Renal cortical epithelial cell (primary cell): Measurements from ENCODE around the gene ANKS1B. TPM values are rescaled to one million over a fixed set of nuclear protein-coding genes. Genes with fewer than 3 reads are reported as not detected.
"Not testable (repeated sequence)": the region's sequence is repeated elsewhere in the genome, so short reads cannot be mapped to it uniquely, and the experiment has no call there.

ENCODE experiments used
- DNase-seq: peaks from one replicate; pipeline ENCODE4 v3.0.0-alpha.2; 2011; ENCODE audit warnings: low read depth
- total RNA-seq: library from RNA; depleted of rRNA; stranded (reverse); fragments of >200 nt; gene quantifications from 2 replicates; pipeline ENCODE4 v1.2.3, GENCODE V29; 2014

ANKS1B gene
- total RNA-seq, 1 donor from 2014 or later = 6.9 TPM

DNA sequence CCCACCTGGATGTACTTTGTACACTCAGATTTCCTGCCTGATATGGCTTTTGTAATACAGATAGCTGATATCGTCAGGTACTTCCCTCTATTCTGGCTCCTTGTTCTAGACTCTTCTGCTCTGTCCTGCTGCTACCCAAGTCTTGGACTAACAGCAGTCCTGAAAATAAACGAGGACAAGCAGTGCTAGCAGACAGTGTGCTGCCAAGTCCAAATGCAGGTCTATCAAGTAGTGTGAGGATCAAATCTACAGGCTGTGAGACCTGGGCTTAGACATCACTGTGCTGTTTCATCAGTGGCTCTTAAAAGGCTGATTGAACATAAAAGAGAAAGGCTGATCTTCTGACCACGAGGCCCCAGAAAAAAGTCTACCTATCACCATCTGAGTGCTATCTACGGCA is 921.6 kb downstream of the ANKS1B start:
- DNase-seq = no peak

DNA sequence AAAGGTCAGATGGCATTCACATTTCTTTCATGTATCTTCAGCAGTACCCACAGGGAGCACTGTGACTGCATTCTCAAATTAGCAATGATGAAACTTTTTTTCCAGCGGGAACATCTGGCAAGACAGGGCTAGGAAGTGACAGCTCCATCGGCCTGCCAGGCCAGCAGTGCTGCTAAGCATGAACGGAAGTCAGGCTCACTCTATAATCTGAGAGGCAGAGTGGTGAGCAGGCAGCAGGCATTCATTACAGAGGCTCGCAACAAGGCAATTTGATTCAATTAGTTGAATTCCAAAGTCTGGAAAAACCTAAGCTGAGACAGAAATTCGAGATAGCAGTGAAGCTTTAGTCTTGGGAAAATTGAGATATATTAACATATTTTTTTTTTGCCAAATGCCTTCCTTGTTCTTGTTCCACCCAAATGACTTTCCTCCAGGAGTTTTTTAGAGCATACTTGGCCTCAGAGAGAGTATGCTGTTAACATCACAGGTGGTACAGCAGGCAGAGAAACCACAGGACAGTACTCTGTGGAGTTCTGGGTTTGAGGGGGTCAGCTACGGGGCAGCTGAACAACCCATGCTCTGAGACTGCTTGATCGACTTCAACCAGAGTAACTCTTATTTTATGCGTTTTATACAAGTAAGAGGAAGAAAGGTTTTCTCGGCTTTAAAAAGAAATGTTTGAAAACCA is 924.8 kb downstream of the ANKS1B start:
- peak; percentile 17 for DNase-seq

DNA sequence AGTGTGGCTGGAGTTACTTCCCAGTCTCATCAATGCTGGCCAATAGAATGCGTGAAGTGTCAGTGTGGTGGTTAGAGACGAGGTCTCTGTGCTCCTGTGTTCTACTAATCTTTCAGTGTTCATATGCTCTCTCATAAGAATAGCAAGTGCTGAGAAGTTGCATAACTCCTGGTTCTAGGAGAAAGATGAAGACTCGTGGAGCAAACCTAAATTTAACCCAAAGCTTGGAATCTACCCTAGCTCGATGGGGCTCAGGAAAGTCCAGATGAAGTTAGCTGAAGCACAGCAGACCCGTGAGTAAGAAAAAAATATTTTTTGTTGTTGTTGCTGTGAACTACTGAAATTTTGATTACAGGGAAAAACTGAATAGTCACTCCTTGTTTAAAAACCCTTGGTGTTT is 927.1 kb downstream of the ANKS1B start:
- no peak for DNase-seq

DNA sequence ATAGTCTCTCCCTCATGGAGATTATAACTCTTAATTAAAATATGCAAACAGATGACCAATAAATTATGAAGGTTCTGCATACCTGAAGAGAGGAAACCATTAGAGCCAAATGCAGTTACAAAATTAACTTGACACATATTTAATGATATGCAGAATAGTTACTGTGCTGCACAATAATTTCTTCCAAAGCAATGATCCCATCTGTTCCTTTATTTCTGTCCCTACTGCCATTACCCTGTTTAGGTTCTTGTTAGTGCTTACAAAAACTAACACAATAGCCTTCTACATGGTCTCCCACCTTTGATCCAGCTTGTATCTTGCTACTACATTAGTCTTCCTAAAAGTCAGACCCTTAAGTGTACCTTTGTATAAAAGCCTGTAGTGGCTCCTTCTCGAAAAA is 928.5 kb downstream of the ANKS1B start:
- no peak for DNase-seq

DNA sequence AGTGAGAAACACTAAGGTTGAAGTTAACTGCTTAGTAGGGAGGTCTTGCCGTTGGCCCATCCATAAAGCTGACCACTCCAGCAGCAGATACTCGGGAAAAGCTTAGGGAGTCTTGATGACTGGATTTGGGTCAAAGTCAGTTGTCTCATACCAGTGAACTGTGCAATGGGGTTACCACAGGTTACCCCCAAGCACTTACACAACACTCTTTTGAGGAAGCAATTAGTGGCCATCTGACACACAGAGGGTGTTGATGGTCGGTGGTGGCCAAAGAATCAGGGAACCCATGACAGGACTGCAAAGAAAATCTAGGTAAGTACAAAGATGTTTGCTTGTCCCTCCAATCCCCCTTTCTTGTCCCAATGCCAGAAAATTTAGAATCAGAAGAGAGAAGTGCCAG is 929.4 kb downstream of the ANKS1B start:
- DNase-seq = no peak

DNA sequence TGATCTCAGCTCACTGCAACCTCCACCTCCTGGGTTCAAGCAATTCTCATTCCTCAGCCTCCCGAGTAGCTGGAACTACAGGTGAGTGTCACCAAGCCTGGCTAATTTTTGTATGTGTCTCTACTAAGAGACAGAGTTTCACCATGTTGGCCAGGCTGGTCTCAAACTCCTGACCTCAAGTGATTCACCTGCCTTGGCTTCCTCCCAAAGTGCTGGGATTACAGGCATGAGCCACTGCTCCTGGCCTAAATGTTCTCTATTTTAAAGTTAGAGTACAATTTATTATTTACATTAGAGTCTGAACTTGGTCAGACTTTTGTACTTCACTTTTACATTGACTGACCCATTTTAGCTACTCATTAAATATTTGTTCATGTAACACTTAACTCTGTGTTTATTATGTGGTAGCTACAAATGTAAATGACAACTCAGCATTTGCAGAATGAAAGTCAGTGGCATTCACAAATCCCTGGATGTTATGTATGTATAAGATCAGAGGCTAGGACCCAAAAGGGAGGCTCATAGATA is 930.1 kb downstream of the ANKS1B start:
- DNase-seq = peak; percentile 6

DNA sequence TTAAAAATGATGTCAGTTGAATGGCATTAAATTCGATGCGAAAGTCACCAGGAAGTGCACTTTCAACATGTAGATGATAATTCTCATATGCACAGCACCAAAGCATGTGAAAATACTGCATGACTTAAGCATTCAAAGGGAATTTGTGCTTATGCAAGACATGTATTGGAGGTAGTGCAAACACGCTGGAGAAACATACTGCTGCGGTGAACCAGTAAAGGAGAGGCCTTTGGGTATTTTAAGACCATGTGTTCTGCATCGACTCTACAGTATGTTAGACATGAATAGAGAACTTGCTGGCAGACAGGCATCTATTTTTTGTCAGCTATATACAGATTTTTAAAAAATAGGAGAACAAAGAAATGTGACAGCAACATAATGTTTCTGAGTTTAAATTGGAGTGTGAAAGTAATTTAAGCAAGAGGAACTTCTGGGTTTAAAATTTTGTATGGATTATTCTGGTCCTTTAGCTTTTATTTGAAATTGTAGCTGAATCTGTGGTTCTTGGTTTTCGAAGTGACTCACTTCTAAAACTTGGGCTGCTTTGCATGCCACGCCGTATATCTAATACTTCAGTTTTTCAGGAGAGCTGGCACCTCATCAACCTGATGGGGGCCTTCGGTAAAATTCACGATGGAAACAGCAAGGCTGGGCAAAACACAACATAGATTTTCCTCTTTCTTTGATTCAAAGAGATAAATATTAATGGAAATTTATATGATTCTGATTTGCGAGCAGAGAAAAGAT is 930.9 kb downstream of the ANKS1B start:
- no peak for DNase-seq

DNA sequence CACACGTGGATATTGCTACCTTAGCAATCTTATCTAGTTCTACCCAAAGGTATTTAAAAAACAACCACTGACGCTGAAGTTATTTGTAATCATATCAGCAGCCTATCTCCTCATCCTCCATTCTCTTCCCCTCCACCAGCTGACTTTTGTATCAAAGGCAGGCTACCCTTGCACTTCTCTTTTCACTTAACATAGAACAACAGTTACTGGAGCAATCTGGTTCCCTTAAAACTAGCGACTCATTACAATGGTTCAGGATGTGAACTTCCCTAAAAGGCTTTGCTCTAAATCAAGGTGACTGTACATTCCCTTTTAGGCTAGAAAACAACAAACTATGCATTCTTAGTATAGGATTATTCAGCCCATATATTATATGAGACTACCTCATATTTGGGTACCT is 935.0 kb downstream of the ANKS1B start:
- DNase-seq = no peak

DNA sequence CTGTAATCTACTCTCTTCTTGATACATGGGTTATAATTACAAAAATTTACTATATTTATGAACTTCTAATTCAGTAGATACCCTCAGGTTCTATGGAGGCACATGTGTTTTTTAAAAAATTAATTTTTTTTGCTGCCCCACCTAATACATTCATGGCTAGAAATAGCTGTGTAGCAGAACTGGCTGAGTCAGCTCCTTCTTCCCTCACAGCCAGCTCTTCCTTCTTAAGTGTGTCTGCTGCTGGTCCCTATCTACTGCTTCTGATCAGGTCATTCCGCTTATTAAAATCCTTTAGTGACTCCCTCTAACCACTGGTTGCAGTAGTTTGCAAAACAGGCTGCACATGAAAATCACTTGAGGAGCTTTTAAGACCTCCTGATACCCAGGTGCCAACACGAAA is 939.6 kb downstream of the ANKS1B start:
- no peak for DNase-seq

DNA sequence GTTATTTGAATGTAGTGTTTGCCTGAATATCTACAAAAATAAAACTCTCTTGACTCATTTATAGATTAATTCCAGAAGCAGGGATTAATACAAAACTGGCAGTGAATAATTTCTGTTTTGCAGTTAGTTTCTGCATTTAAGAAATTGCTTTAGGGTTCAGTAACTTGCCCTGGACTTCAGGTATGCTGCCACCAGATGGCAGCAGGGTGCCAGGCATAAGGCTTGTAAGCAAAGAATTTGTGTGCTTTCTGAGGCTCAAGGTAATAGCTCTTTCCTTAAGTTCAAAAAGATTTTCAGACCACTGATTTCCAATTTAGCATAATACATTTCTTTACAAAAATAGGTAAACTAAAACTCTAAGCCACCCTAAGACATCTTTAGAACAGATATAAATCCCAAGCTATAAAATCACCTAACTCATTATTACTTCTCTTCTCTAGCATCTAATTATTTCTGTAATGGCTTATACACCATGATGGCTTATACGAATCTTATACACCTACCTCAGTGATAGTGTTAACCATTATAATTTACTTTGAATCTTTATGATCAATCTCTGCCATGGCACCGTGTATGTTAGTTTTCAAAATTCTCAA is 941.3 kb downstream of the ANKS1B start:
- peak; percentile 63 for DNase-seq

DNA sequence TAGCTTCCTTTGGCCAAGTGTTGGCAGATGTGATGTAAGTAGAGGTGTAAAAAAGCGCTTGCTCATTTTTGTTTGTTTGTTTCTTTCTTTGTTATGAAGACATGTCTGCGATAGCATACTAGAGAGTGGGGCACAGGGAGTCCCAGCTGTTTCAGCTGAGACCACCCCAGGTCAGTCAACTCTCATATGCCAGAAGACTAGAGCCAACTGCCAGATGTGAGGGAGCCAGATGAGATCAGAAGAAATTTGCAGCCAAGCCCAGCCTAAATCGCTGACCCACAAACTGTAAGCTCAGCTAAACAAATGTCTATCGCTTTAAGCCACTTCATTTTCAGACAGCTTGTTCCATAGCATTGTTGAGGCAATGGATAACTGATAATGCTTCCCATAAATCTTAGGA is 942.5 kb downstream of the ANKS1B start:
- no peak for DNase-seq

DNA sequence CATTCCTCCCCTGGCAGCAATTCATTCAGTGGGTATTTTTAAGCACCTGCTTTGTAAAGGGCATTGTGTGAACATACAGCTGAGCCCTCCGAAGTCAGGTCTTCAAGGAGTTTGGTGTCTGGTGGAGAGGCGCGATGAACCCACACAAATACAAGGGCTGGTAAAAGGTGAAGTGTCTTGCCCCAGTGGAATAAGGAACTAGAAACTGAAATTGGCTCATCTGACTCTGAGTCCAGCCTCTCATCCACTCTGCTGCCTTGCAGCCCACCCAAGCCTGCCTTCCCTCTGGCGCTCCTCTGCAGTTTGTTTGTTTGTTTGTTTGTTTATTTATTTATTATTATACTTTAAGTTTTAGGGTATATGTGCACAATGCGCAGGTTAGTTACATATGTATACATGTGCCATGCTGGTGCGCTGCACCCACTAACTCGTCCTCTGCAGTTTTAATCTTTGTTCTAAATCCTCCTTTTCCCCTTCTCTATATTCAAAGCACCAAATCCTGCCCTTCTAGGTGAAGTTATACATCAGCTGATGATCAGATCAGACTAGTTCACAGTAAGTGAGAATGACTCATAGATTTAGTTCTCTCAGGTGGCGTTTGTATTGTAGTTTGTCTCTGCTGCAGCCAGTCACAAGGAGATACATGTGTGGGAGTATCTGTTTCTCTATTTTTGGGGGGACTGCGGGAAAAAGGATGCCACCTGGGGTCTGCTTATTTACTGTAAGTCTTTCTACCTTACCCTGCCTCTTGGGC is 945.2 kb downstream of the ANKS1B start:
- peak; percentile 9 for DNase-seq

DNA sequence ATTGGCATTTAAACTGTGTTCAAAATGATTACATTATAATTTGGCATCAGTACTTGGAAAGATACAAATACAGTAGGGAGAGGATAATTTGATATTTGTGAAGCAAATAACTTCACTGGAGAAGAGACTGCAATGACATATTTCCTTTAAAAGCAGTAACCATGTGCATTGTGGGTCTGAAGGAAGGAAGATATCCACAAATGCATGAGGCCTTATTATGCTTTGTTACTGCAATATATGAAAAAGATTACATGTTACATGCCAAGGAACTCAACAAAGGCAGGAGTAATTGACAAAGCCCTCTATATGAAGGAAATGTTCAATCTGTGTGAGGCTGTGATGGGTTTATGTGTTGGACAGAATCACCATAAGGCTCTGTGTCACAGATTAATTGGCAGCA is 948.2 kb downstream of the ANKS1B start:
- no peak for DNase-seq

DNA sequence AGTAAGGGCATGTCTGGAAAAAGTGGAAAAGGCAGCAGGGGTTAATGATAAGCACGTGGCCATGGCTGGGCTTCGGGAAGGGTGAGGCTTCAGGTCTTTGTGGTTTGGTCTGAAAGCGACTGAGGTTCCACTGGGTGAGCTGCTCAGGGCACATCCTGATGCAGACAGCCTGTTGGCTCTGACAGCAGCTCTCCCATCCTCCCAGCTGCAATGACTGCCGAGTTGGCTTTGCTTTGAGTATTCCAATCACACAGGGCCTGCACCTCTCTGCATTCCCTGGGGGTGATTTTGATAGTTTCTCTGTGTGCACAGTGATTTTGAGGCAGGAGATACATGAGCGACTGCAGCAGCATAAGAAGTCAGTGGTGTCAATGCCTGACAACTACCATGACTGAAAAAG is 948.9 kb downstream of the ANKS1B start:
- no peak for DNase-seq

DNA sequence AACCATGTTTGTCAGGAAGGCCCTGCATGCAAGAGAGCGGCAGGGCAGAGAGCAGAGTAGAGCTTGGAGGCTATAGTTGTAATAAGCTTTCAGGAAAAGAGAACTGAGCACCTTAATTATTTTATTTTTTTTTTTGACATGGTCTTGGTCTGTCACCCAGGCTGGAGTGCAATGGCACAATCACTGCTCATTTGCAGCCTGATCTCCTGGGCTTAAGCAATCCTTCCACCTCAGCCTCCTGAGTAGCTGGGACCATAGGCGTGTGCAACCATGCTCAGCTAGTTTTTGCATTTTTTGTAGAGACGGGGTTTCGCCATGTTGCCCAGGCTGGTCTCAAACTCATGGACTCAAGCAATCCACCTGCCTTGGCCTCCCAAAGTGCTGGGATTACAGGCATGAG is 950.5 kb downstream of the ANKS1B start:
- not testable (repeated sequence) for DNase-seq

DNA sequence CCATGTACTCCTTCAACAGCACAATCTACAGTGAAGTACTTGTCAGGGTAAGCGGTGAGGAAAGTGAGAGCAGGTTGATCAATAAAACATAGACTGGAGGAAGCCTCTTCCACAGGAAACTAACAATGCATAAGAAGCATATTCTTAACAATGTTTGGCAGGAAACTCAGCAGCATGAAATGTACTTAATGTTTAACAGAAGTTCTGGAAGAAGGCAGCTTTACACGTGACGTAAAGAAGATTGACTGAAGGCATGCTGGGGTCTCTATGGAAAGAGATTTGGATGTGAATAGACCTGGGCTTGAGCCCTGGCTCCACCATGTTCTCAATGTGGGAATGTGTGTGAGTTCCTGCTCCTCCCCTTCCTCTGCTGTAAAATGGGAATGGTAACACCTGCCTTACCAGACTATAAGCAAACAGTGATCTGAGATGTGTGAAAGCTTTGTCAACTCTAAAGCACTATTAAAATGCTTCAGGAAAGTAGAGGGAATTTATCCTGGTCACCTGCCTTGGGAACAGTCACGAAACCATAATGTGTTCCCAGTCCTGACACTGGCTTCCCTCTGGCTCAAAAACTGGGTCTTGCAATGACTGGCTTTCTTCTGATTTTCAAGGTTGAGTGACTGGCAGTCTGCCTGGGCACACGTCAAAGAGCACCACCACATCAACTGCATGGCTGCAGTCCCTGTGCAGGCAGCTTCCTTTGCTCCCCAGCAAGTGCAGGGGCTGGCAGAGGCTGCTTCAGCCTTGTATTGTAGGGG is 955.0 kb downstream of the ANKS1B start:
- DNase-seq = peak; percentile 54

DNA sequence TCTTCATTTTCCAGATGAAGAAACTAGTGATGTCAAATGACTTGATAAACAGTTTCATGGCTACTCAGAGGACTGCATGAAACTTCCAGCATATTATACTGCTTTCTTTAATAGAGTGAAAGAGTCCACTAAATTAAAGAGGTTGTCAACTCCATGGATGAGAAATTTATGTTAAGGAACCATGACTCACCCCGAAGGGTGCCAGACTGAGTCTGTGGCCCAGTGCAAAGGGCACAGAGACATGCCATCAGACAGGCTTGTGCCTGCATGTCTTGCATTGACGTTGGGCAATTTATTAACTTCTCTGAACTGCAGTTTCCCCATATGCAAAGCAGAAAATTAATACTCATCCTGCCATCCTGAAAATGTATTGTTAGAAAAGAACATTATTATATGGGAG is 957.3 kb downstream of the ANKS1B start:
- peak; percentile 62 for DNase-seq

DNA sequence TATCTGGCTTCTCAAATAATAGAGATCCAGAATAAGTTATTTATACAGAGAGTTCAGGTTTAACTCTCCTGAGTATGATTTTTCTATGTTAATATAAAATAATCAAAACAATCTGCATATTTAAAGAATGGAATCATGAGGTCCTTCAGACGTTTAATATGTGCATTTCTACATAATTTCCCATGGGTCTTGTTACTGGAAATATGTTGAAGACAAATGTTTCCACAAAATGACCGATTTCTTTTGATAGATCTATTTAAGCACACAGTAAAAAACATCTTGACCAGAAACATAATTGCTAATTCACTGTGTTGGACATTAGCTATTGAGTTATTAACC is 957.7 kb downstream of the ANKS1B start:
- DNase-seq = no peak

DNA sequence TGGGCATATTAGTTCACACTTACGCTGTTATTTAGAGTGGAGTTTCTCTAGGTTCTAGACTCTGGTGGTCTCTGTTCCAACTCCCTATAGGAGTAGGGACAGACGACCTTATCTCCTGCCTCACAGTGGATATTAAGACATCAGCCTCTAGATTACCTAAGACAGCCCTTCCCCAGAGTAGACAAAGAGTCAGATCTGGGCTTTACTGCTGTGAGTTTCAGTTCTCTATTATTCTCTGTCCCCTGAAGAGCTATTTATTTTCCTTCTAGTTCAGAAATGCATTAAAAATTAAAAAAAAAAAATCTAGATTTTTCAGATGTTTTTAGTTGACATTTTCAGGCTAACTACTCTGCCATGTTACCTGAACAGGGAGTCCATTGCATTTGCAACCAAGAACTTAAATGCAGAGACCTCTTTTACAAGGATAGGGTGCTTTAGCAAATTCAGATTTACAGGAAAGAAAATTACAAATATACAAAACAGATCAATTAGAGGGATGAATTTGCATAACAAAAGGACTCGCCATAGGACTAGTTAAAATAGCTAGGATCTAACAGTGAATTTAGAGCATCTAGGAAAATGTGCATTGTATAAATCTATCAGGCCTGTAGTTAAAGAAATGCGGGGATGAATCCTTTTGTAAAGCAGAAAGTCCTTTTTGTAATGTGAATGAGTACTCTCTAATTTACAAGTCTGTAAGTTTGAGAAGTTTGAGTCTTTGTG is 958.2 kb downstream of the ANKS1B start:
- no peak for DNase-seq

DNA sequence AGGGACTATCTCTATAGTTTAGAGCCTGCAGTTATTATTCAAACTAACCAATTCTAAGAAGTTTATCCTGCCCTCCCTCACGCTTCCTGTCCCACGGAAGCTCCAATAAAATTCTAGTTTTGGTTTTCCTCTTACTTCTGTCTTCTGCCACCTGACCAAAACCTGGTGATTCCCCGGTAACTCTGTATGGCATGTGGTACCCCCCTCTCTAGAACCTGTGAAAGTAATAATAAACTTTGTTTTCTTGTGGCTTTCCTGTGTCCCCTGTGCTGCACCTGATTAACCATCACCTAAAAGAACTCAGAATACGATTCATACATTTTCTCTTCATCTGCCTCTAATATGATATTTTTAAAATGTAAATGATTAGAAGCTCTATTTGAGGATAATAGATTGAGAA is 959.9 kb downstream of the ANKS1B start:
- no peak for DNase-seq

DNA sequence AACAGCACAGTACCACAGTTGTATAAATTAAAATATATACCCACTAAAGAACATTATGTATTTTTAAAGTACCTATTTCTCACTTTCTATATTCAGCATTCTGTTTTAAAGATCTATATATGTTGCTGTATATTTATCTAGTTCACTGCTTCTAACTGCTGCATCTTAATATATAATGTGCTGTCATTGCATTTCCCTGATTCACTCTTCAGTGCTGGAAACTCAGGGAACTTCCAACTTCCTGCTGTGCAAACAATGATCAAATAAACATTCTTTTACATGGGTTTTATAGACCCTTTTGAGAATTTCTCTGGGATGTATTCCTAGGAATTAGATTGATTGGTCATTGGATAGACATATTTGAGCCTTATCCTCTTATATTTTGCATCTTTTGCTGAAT is 960.5 kb downstream of the ANKS1B start:
- DNase-seq = no peak
